Keratinocyte (primary cell): ENCODE results near the gene KLHL33. TPM values are rescaled to one million over a fixed set of nuclear protein-coding genes. Genes with fewer than 3 reads are reported as not detected.

Source experiments
- DNase-seq: peaks from one replicate; pipeline ENCODE4 v3.0.0-alpha.2; 2011; ENCODE audit warnings: low read depth, missing footprints, low spot score
- FAIRE-seq: peaks from 2 replicates; lab custom pipeline; 2011; peaks lifted over from hg19 to GRCh38; lab: Jason Lieb, UNC
- H2AFZ ChIP-seq: 2 replicates; pipeline ENCODE4 v1.6.0; 2012; ENCODE audit warnings: low read length, control low read depth, inconsistent platforms; ENCODE audit not compliant: control insufficient read depth
- H3K27ac ChIP-seq: 2 replicates; pipeline ENCODE4 v1.5.1; 2011; ENCODE audit warnings: low read length; ENCODE audit not compliant: control insufficient read depth, insufficient read depth
- H3K27me3 ChIP-seq: 3 replicates; pipeline ENCODE4 v1.6.0; 2011; ENCODE audit warnings: low read length; ENCODE audit not compliant: control insufficient read depth, insufficient read depth; ENCODE audit errors: extremely low read depth
- H3K36me3 ChIP-seq, 2 experiments: 2 replicates in 1 of 2; 3 replicates in 1 of 2; pipeline ENCODE4 v1.5.1; 2011; ENCODE audit warnings: low read length in 2 of 2, mild to moderate bottlenecking in 1 of 2; ENCODE audit not compliant: control insufficient read depth in 2 of 2, insufficient read depth in 2 of 2; ENCODE audit errors: extremely low read depth in 1 of 2
- H3K4me1 ChIP-seq: 3 replicates; pipeline ENCODE4 v1.5.1; 2011; ENCODE audit warnings: low read length; ENCODE audit not compliant: control insufficient read depth, insufficient read depth; ENCODE audit errors: extremely low read depth
- H3K4me2 ChIP-seq: 3 replicates; pipeline ENCODE4 v1.6.0; 2011; ENCODE audit warnings: low read depth, low read length; ENCODE audit not compliant: control insufficient read depth, insufficient read depth; ENCODE audit errors: extremely low read depth
- H3K4me3 ChIP-seq, 3 experiments: fragments of 200-600 bp in 1 of 3; sonication (generic) in 1 of 3; 2 replicates in 2 of 3; 3 replicates in 1 of 3; pipeline ENCODE4 v1.5.1; 2011 to 2016; ENCODE audit warnings: low read length in 3 of 3, mild to moderate bottlenecking in 3 of 3, control low read depth in 2 of 3, inconsistent platforms in 1 of 3, low read depth in 1 of 3, mixed read lengths in 1 of 3, mixed run types in 1 of 3, moderate library complexity in 1 of 3; ENCODE audit not compliant: control insufficient read depth in 2 of 3, insufficient read depth in 2 of 3; ENCODE audit errors: extremely low read depth in 1 of 3
- H3K79me2 ChIP-seq: 2 replicates; pipeline ENCODE4 v1.6.0; 2012; ENCODE audit warnings: low read length; ENCODE audit not compliant: control insufficient read depth, insufficient read depth
- H3K9ac ChIP-seq: 3 replicates; pipeline ENCODE4 v1.6.0; 2011; ENCODE audit warnings: low read length; ENCODE audit not compliant: control insufficient read depth, insufficient read depth; ENCODE audit errors: extremely low read depth
- H3K9me1 ChIP-seq: 3 replicates; pipeline ENCODE4 v1.6.0; 2011; ENCODE audit warnings: low read length; ENCODE audit not compliant: control insufficient read depth, insufficient read depth; ENCODE audit errors: extremely low read depth
- H3K9me3 ChIP-seq: 2 replicates; pipeline ENCODE4 v1.5.1; 2012; ENCODE audit warnings: low read depth, low read length; ENCODE audit not compliant: control insufficient read depth
- H4K20me1 ChIP-seq: 3 replicates; pipeline ENCODE4 v1.6.0; 2011; ENCODE audit warnings: low read length; ENCODE audit not compliant: control insufficient read depth, insufficient read depth; ENCODE audit errors: extremely low read depth
- CTCF ChIP-seq, 3 experiments: IDR thresholded peaks in 1 of 3; conservative IDR thresholded peaks in 1 of 3; optimal IDR thresholded peaks in 1 of 3; 2 replicates in 2 of 3; 3 replicates in 1 of 3; pipeline versions ENCODE3 to v1.5.1; 2011; ENCODE audit warnings: low read length in 3 of 3, mild to moderate bottlenecking in 3 of 3, moderate library complexity in 2 of 3, control low read depth in 1 of 3, inconsistent platforms in 1 of 3; ENCODE audit not compliant: insufficient read depth in 2 of 3; ENCODE audit errors: extremely low read depth in 1 of 3
- EZH2 ChIP-seq: IDR thresholded peaks from one replicate; pipeline ENCODE4 v1.6.1; 2012; ENCODE audit warnings: inconsistent platforms, mild to moderate bottlenecking, low read length, moderate library complexity
- dilution Hi-C: fragments of 300-500 bp; cut with MboI; formaldehyde crosslinking; loops from one replicate; pipeline ENCODE4 v1.7.0; 2020; ENCODE audit warnings: low sequenced_read_pairs; ENCODE audit not compliant: extremely low pct_ligation_motif_present
- polyA plus RNA-seq, 5 experiments: library from polyadenylated mRNA; depleted of rRNA in 3 of 5; stranded (reverse) in 3 of 5; stranded (forward) in 1 of 5; unstranded in 1 of 5; fragments of >200 nt; gene quantifications; 1 replicate in 1 of 5; 2 replicates in 3 of 5; 3 replicates in 1 of 5; pipeline versions ENCODE4 v1.2.1 to v1.2.3, GENCODE V29; 2011 to 2012; ENCODE audit warnings: missing spikeins in 2 of 5, low read depth in 1 of 5, low replicate concordance in 1 of 5

Gene KLHL33
- polyA plus RNA-seq, 1 donor (not counting 4 experiments of a cell fraction or from before 2014, with no cell fraction given) = not detected

DNA sequence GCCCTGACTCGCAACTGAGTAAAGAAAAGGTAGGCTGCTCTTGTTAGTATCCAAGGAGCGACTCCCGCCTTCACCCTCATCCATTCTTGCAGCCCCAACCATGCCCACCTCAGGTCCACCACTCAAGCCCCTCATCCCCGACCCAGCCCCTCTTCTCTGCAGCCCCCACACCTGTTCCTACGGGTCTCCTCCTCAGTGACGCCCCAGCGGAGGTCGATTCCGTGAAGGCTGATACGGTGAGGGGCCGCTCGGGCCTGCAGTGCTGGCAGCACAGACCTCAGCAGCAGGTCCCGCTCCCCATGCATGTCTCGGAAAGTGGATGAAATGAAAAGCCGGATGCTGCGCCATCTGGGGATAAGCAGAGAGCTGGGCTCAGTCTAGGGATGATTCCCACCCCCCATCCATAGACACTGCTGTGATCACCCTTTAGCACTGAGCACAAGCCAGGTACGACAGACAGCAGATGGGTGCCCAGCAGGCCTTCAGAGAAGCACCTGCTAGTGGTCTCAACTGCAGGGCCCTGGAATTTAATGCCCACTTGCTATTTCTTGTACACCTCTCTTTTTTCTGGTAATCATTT lies 49.6 kb downstream of the KLHL33 start:
- no peaks in the 10 kb centered on the region for H3K9me3 ChIP-seq
- no peaks in the 10 kb centered on the region for H3K4me1 ChIP-seq
- H3K27ac ChIP-seq = no peak overlapping the region
- FAIRE-seq (no peak), DNase-seq (no peak)
- H2AFZ ChIP-seq = no peak overlapping the region
- no peaks in the 10 kb centered on the region for H4K20me1 ChIP-seq
- no peak overlapping the region for H3K9ac ChIP-seq
- no peaks in the 10 kb centered on the region for H3K79me2 ChIP-seq
- dilution Hi-C loops = no loop called here
- H3K36me3 ChIP-seq = peaks cover 28 to 64% of the 10 kb centered on the region in 2 experiments
- H3K4me3 ChIP-seq = no peak overlapping the region
- TF ChIP-seq EZH2 (no peak), CTCF (optimal IDR thresholded peaks at IDR 0.05 in 1 of 3, IDR thresholded peaks at IDR 0.05 in 1 of 3, conservative IDR thresholded peaks at IDR 0.05 in 1 of 3; ENCODE audit: extremely low read depth in 1 of 3, insufficient read depth in 2 of 3, low read length in 3 of 3) (no peak)
- H3K9me1 ChIP-seq = no peaks in the 10 kb centered on the region
- H3K4me2 ChIP-seq = no peak overlapping the region
- no peaks in the 10 kb centered on the region for H3K27me3 ChIP-seq

GRCh38 chr14:20384886-20385285 lies 51.1 kb downstream of the KLHL33 start:
- Histone ChIP-seq H3K4me2 (no peak overlapping the region), H2AFZ (no peak overlapping the region), H3K79me2 (no peaks in the 10 kb centered on the region), H3K9me3 (no peaks in the 10 kb centered on the region), H3K9ac (no peak overlapping the region), H3K36me3 (peaks cover 33 to 67% of the 10 kb centered on the region in 2 experiments), H3K27me3 (no peaks in the 10 kb centered on the region), H3K9me1 (no peaks in the 10 kb centered on the region), H3K4me1 (no peaks in the 10 kb centered on the region), H3K4me3 (no peak overlapping the region), H3K27ac (no peak overlapping the region), H4K20me1 (no peaks in the 10 kb centered on the region)
- dilution Hi-C loops = no loop called here
- no peak for FAIRE-seq
- no peak for DNase-seq
- TF ChIP-seq EZH2 (no peak), CTCF (optimal IDR thresholded peaks at IDR 0.05 in 1 of 3, IDR thresholded peaks at IDR 0.05 in 1 of 3, conservative IDR thresholded peaks at IDR 0.05 in 1 of 3; ENCODE audit: extremely low read depth in 1 of 3, insufficient read depth in 2 of 3, low read length in 3 of 3) (no peak)
